ENCODE measurements around the gene CYB5R3. TPM values are rescaled to one million over a fixed set of nuclear protein-coding genes. Genes with fewer than 3 reads are reported as not detected.
"Not testable (repeated sequence)": the region's sequence is repeated elsewhere in the genome, so short reads cannot be mapped to it uniquely, and the experiment has no call there.

Gene CYB5R3
- total RNA-seq, 1 donor from 2014 or later = 125 TPM

DNA sequence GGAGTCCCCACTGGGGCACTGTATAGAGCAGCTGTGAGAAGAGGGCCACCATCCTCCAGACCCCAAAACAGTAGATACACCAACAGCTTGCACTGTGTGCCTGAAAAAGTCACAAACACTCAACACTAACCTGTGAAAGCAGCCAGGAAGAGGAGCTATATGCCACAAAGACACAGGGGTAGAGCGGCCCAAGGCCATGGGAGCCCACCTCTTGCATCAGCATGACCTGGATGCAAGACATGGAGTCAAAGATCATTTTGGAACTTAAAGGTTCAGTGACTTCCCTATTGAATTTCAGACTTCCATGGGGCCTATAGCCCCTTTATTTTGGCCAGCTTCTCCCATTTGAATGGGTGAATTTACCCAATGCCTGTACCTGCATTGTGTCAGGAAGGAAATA lies 29.7 kb upstream of the CYB5R3 start:
- TF ChIP-seq, protein P1, sequence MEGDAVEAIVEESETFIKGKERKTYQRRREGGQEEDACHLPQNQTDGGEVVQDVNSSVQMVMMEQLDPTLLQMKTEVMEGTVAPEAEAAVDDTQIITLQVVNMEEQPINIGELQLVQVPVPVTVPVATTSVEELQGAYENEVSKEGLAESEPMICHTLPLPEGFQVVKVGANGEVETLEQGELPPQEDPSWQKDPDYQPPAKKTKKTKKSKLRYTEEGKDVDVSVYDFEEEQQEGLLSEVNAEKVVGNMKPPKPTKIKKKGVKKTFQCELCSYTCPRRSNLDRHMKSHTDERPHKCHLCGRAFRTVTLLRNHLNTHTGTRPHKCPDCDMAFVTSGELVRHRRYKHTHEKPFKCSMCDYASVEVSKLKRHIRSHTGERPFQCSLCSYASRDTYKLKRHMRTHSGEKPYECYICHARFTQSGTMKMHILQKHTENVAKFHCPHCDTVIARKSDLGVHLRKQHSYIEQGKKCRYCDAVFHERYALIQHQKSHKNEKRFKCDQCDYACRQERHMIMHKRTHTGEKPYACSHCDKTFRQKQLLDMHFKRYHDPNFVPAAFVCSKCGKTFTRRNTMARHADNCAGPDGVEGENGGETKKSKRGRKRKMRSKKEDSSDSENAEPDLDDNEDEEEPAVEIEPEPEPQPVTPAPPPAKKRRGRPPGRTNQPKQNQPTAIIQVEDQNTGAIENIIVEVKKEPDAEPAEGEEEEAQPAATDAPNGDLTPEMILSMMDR (IDR thresholded peaks at IDR 0.05; ENCODE audit: unreplicated experiment) = no peak
- Mint-ChIP-seq H3K4me1 (ENCODE audit: unreplicated experiment) (peaks cover 21% of the 10 kb centered on the region), H3K36me3 (ENCODE audit: low read depth, unreplicated experiment) (peaks cover 7% of the 10 kb centered on the region), H3K9me3 (ENCODE audit: unreplicated experiment) (no peaks in the 10 kb centered on the region), H3K27ac (ENCODE audit: unreplicated experiment) (no peak overlapping the region), H3K27me3 (ENCODE audit: unreplicated experiment) (peaks cover 7% of the 10 kb centered on the region), H3K4me3 (ENCODE audit: unreplicated experiment) (no peak overlapping the region)
- no peak for DNase-seq (ENCODE audit: low spot score)

DNA sequence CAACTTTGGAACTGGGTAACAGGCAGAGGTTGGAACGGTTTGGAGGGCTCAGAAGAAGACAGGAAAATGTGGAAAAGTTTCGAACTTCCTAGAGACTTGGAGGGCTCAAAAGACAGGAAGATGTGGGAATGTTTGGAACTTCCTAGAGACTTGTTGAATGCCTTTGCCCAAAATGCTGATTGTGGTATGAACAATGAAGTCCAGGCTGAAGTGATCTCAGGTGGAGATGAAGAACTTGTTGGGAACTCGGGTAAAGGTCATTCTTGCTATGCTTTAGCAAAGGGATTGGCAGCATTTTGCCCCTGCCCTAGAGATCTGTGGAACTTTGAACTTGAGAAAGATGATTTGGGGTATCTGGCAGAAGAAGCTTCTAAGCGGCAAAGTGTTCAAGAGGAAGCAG lies 28.7 kb upstream of the CYB5R3 start:
- not testable (repeated sequence) for H3K27me3 Mint-ChIP-seq (ENCODE audit: unreplicated experiment); DNase-seq (ENCODE audit: low spot score); H3K36me3 Mint-ChIP-seq (ENCODE audit: low read depth, unreplicated experiment); H3K9me3 Mint-ChIP-seq (ENCODE audit: unreplicated experiment)
- H3K4me1 Mint-ChIP-seq (ENCODE audit: unreplicated experiment) = peaks cover 21% of the 10 kb centered on the region
- peak overlapping the region; percentile 32 for H3K27ac Mint-ChIP-seq (ENCODE audit: unreplicated experiment)
- peak overlapping the region; percentile 9 for H3K4me3 Mint-ChIP-seq (ENCODE audit: unreplicated experiment)

DNA sequence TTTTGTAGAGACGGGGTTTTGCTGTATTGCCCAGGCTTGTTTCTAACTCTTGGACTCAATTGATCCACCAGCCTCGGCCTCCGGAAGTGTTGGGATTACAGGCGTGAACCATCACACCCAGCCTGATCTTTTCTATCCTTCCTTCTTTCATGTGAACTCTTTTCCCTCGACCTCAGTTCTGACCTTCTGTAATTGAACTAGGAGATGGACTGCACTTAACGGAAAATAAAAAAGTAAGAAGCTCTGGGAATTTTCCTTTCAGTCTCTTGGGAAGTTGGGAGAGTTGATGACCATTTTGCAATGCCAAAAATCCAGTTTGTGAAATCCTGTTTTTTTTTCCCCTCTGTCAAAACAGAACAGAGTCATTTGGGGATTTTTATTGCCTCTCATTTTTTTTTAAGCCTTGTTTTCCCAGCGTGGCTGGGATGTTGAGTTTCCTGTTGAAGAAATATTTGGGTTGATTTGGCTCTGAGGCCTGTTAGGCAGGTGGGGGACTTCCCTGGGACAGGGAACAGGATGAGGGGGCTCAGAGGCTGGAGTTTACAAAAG lies 26.9 kb upstream of the CYB5R3 start:
- TF ChIP-seq, protein P1 (IDR thresholded peaks at IDR 0.05; ENCODE audit: unreplicated experiment) = no peak
- peak overlapping the region; percentile 54 for H3K27ac Mint-ChIP-seq (ENCODE audit: unreplicated experiment)
- peaks cover 7% of the 10 kb centered on the region for H3K36me3 Mint-ChIP-seq (ENCODE audit: low read depth, unreplicated experiment)

DNA sequence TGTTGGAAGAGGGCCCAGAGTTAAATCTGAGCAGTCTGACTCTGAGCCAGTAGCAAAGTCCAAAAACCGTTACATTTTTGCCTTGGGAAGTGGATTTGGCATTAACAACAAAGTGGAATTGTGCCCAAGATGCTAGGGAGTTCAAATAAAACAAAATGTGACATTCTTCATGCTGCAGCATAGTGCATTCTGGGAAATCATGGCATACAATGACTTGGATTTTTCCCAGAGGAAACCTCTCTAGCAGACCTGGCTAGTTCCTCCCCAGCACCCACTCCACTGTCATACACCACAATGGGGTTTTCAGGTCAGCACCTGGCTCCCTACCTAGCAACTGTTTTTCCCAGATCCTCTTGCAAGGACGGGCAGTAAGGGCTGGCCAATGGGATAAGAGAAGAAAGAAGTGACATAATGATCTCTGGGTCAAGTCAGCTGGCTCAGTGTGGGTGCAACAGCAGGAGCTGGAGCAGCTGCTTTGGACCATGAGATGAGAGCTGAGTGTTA lies 24.8 kb upstream of the CYB5R3 start:
- H3K4me1 Mint-ChIP-seq (ENCODE audit: unreplicated experiment) = peaks cover 26% of the 10 kb centered on the region
- TF ChIP-seq, protein P1 (IDR thresholded peaks at IDR 0.05; ENCODE audit: unreplicated experiment) = no peak
- no peak overlapping the region for H3K4me3 Mint-ChIP-seq (ENCODE audit: unreplicated experiment)
- peak overlapping the region; percentile 53 for H3K27ac Mint-ChIP-seq (ENCODE audit: unreplicated experiment)
- no peak for DNase-seq (ENCODE audit: low spot score)
- peaks cover 5% of the 10 kb centered on the region for H3K27me3 Mint-ChIP-seq (ENCODE audit: unreplicated experiment)
- no peaks in the 10 kb centered on the region for H3K36me3 Mint-ChIP-seq (ENCODE audit: low read depth, unreplicated experiment)
- H3K9me3 Mint-ChIP-seq (ENCODE audit: unreplicated experiment) = no peaks in the 10 kb centered on the region

More for the DNA sequence above, 26.9 kb upstream of the CYB5R3 start:
- peaks cover 25% of the 10 kb centered on the region for H3K4me1 Mint-ChIP-seq (ENCODE audit: unreplicated experiment)
- H3K4me3 Mint-ChIP-seq (ENCODE audit: unreplicated experiment) = no peak overlapping the region
- DNase-seq (ENCODE audit: low spot score) = no peak
- H3K9me3 Mint-ChIP-seq (ENCODE audit: unreplicated experiment) = no peaks in the 10 kb centered on the region
- H3K27me3 Mint-ChIP-seq (ENCODE audit: unreplicated experiment) = peaks cover 5% of the 10 kb centered on the region

DNA sequence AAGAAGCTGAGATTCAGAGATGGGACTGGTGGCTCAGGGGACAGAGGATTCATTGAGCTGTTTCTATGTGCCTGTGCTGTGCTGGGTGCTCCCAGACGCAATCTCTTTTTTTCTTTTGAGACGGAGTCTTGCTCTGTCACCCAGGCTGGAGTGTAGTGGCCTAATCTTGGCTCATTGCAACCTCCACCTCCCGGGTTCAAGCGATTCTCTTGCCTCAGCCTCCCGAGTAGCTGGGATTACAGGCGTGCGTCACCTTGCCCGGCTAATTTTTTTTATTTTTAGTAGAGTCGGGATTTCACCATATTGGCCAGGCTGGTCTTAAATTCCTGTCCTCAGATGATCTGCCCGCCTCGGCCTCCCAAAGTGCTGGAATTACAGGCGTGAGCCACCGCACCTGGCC lies 23.9 kb upstream of the CYB5R3 start:
- H3K27ac Mint-ChIP-seq (ENCODE audit: unreplicated experiment); H3K4me3 Mint-ChIP-seq (ENCODE audit: unreplicated experiment); H3K9me3 Mint-ChIP-seq (ENCODE audit: unreplicated experiment); H3K27me3 Mint-ChIP-seq (ENCODE audit: unreplicated experiment); H3K36me3 Mint-ChIP-seq (ENCODE audit: low read depth, unreplicated experiment); DNase-seq (ENCODE audit: low spot score): not testable (repeated sequence)
- peaks cover 24% of the 10 kb centered on the region for H3K4me1 Mint-ChIP-seq (ENCODE audit: unreplicated experiment)

DNA sequence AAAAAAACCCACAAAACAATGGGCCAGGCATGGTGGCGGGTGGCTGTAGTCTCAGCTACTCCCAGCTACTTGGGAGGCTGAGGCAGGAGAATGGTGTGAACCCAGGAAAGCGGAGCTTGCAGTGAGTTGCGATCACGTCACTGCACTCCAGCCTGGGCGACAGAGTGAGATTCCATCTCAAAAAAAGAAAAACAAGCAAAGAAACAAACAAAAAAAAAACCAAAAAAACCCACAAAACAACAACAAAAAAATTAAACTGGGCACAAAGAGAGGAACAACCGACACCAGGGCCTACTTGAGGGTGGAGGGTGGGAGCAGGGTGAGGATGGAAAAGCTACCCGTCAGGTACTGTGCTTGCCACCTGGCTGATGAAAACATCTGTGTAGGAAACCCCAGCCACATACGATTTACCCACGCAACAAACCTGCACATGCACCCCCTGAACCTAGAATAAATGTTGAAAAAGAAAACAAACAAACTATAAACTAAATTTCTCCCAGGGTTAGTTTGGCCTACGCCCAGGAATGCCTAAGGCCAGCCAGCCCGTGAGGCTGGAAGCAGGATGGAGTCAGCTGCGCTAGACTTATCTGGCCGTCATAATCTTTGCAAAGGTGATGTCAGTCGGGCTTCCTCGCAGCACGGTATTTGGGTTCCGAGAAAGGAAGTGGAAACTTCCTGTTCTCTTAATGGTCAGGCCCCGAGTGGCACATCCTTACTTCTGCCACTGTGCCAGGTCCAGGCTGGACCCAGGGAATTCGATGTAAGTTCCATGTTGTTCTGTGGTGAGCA lies 21.9 kb upstream of the CYB5R3 start:
- Mint-ChIP-seq H3K27ac (ENCODE audit: unreplicated experiment) (no peak overlapping the region), H3K4me3 (ENCODE audit: unreplicated experiment) (no peak overlapping the region), H3K4me1 (ENCODE audit: unreplicated experiment) (peaks cover 11% of the 10 kb centered on the region), H3K9me3 (ENCODE audit: unreplicated experiment) (no peaks in the 10 kb centered on the region), H3K27me3 (ENCODE audit: unreplicated experiment) (peaks cover 1% of the 10 kb centered on the region), H3K36me3 (ENCODE audit: low read depth, unreplicated experiment) (no peaks in the 10 kb centered on the region)
- TF ChIP-seq, protein P1 (IDR thresholded peaks at IDR 0.05; ENCODE audit: unreplicated experiment) = no peak
- no peak for DNase-seq (ENCODE audit: low spot score)

Measured in endothelial cell (in vitro differentiated cells).